ENCODE data around the gene SYT2. TPM values are rescaled to one million over a fixed set of nuclear protein-coding genes. Genes with fewer than 3 reads are reported as not detected.

Gene SYT2
- total and polyA plus RNA-seq, 2 experiments from 2014 or later, result 0.03 to 0.68 TPM

GRCh38 chr1:202580619-202581018, 129.6 kb downstream of the SYT2 start:
- Histone ChIP-seq H3K4me1 (ENCODE audit: low read depth) (peaks cover 39% of the 10 kb centered on the region), H3K4me3 (no peak overlapping the region), H3K36me3 (peaks cover 34% of the 10 kb centered on the region), H3K27ac (no peak overlapping the region), H3K27me3 (no peaks in the 10 kb centered on the region), H3K9me3 (ENCODE audit: low read depth) (no peaks in the 10 kb centered on the region)
- no peak for DNase-seq (ENCODE audit: low read depth in 1 of 2, low spot score in 1 of 2)
- no peak for TF ChIP-seq CTCF (IDR thresholded peaks at IDR 0.05; ENCODE audit: low read depth, low read length)

GRCh38 chr1:202579806-202580205, 130.4 kb downstream of the SYT2 start:
- DNase-seq (ENCODE audit: low read depth in 1 of 2, low spot score in 1 of 2), result peak in 1 of 2 donors; percentile 94
- Histone ChIP-seq H3K4me1 (ENCODE audit: low read depth) (peaks cover 39% of the 10 kb centered on the region), H3K27ac (no peak overlapping the region), H3K9me3 (ENCODE audit: low read depth) (no peaks in the 10 kb centered on the region), H3K4me3 (no peak overlapping the region), H3K36me3 (peaks cover 34% of the 10 kb centered on the region), H3K27me3 (no peaks in the 10 kb centered on the region)
- TF ChIP-seq CTCF (IDR thresholded peaks at IDR 0.05; ENCODE audit: low read depth, low read length), result no peak

GRCh38 chr1:202578565-202578964, 131.7 kb downstream of the SYT2 start:
- peak in 1 of 2 donors; percentile 47 for DNase-seq (ENCODE audit: low read depth in 1 of 2, low spot score in 1 of 2)
- Histone ChIP-seq H3K4me1 (ENCODE audit: low read depth) (peaks cover 39% of the 10 kb centered on the region), H3K27ac (peak overlapping the region; percentile 74), H3K9me3 (ENCODE audit: low read depth) (no peaks in the 10 kb centered on the region), H3K36me3 (peaks cover 29% of the 10 kb centered on the region), H3K27me3 (no peaks in the 10 kb centered on the region), H3K4me3 (no peak overlapping the region)
- no peak for TF ChIP-seq CTCF (IDR thresholded peaks at IDR 0.05; ENCODE audit: low read depth, low read length)

GRCh38 chr1:202578001-202578504, 132.2 kb downstream of the SYT2 start:
- peak in 1 of 2 donors; percentile 69 for DNase-seq (ENCODE audit: low read depth in 1 of 2, low spot score in 1 of 2)
- peak overlapping the region; percentile 74 for H3K27ac ChIP-seq
- no peak for TF ChIP-seq CTCF (IDR thresholded peaks at IDR 0.05; ENCODE audit: low read depth, low read length)

GRCh38 chr1:202577381-202577780, 132.9 kb downstream of the SYT2 start:
- Histone ChIP-seq H3K36me3 (peaks cover 29% of the 10 kb centered on the region), H3K27ac (peak overlapping the region; percentile 74), H3K27me3 (no peaks in the 10 kb centered on the region), H3K4me3 (no peak overlapping the region), H3K9me3 (ENCODE audit: low read depth) (no peaks in the 10 kb centered on the region), H3K4me1 (ENCODE audit: low read depth) (peaks cover 46% of the 10 kb centered on the region)
- peak in 1 of 2 donors; percentile 53 for DNase-seq (ENCODE audit: low read depth in 1 of 2, low spot score in 1 of 2)
- TF ChIP-seq CTCF (IDR thresholded peaks at IDR 0.05; ENCODE audit: low read depth, low read length), result no peak

More at GRCh38 chr1:202578001-202578504, 132.2 kb downstream of the SYT2 start:
- H3K9me3 ChIP-seq (ENCODE audit: low read depth), result no peaks in the 10 kb centered on the region
- H3K36me3 ChIP-seq, result peaks cover 29% of the 10 kb centered on the region
- H3K4me3 ChIP-seq, result no peak overlapping the region
- no peaks in the 10 kb centered on the region for H3K27me3 ChIP-seq
- peaks cover 40% of the 10 kb centered on the region for H3K4me1 ChIP-seq (ENCODE audit: low read depth)
